AG09309 (cell line): Measurements from ENCODE around the gene BRPF1.

Experiments
- DNase-seq: peaks from one replicate; pipeline ENCODE4 v3.0.0-alpha.2; 2010; ENCODE audit warnings: low read depth
- H3K4me3 ChIP-seq: 2 replicates; pipeline ENCODE4 v1.5.1; 2011; ENCODE audit warnings: mild to moderate bottlenecking, low read depth, low read length, moderate library complexity; ENCODE audit not compliant: control insufficient read depth
- TF ChIP-seq, protein P1 (sequence below): IDR thresholded peaks from 2 replicates; pipeline ENCODE4 v1.5.1; 2011; ENCODE audit warnings: mild to moderate bottlenecking, low read depth, low read length, inconsistent platforms; ENCODE audit not compliant: insufficient read depth, control insufficient read depth; ENCODE audit errors: missing control alignments

BRPF1 gene

DNA sequence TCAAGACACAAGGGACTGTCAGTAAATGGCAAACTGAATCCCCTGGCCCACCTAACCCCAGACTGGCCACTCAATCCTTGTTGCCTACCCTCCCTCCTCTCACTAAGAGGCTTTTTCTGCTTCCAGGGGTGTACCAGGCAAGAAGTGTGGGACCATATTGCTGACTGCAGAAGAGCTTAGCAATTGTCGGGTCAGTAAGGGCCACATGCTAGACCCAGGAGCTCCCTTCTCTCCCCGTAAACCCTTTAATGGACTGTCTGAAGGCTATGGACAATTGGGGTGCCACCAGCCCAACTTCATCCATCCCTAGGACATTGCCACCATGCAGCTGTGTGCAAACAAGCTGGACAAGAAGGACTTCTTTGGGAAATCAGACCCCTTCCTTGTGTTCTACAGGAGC, 19.1 kb upstream of the BRPF1 start:
- TF ChIP-seq, protein P1, sequence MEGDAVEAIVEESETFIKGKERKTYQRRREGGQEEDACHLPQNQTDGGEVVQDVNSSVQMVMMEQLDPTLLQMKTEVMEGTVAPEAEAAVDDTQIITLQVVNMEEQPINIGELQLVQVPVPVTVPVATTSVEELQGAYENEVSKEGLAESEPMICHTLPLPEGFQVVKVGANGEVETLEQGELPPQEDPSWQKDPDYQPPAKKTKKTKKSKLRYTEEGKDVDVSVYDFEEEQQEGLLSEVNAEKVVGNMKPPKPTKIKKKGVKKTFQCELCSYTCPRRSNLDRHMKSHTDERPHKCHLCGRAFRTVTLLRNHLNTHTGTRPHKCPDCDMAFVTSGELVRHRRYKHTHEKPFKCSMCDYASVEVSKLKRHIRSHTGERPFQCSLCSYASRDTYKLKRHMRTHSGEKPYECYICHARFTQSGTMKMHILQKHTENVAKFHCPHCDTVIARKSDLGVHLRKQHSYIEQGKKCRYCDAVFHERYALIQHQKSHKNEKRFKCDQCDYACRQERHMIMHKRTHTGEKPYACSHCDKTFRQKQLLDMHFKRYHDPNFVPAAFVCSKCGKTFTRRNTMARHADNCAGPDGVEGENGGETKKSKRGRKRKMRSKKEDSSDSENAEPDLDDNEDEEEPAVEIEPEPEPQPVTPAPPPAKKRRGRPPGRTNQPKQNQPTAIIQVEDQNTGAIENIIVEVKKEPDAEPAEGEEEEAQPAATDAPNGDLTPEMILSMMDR: no peak
- DNase-seq: no peak
- H3K4me3 ChIP-seq: no peak overlapping the region

GRCh38 chr3:9713142-9713541, 18.4 kb upstream of the BRPF1 start:
- DNase-seq: no peak
- TF ChIP-seq, protein P1: no peak
- no peak overlapping the region for H3K4me3 ChIP-seq

GRCh38 chr3:9715136-9715535, 16.4 kb upstream of the BRPF1 start:
- no peak for DNase-seq
- TF ChIP-seq, protein P1: no peak
- H3K4me3 ChIP-seq: no peak overlapping the region

DNA sequence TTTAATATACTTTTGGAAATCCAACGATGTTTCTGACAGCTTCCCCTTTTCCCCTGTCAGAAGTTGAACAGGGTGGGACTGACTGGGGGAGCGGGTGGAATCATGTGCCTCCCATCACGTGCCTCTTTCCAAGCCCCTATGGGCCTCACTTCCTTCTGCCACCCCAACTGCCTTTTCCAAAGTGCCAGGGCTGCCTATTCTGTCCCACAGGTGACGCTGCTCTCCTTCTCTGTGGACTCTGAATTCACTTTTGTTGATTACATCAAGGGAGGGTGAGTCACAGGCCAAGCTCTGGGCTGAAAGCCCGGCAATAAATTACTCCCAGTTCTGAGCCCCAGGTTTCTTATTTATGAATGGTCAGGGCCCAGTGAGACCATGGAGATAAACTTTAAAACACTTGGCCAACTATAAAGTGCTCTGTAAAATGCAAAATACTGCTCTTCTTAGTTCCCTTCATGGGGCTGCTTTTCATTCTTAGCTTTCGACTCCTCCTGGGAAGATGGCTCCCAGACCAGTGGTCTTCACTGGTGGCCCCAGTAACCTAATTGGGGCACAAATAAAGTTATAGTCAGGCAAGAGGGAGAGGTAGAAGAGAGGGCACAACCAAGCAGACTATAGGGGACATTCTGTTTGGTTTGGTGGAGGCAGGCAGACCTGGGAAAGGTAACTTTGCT, 15.6 kb upstream of the BRPF1 start:
- peak; percentile 79 for DNase-seq
- H3K4me3 ChIP-seq: no peak overlapping the region
- TF ChIP-seq, protein P1: peak; percentile 98

DNA sequence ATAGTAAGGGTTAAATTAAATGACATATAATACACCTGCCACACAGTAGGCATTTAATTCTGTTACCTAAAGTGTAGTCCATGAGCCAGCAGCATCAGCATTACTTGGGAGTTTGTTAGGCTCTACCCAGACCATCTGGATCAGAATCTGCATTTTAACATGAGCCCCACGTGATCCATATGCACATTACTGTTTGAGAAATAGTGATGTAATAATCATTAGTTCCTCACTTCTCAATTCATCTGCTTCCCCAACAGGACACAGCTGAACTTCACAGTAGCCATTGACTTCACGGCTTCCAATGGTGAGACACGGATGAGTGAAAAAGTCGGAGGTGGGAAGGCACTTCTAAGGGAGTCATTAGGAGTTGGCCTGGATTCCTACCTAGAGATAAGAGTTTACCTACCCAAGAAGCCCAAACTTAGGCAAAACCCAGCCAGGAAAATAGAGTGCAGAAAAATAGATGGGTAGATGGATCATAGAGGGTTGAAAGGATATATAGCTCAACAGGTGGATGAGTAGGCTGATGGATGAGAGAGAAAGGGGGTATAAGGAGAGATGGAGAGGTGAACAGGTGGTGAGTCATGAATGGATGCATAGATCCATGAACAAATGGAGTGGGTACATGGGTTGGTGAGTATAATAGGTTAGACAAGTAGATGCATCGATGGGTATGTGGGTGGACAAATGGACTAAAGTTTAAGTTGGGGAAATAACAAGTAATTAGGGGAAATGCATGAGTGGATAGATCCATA, 14.6 kb upstream of the BRPF1 start:
- no peak for DNase-seq
- H3K4me3 ChIP-seq: no peak overlapping the region
- TF ChIP-seq, protein P1: no peak

GRCh38 chr3:9717563-9717962, 14.0 kb upstream of the BRPF1 start:
- no peak for DNase-seq
- TF ChIP-seq, protein P1: no peak
- no peak overlapping the region for H3K4me3 ChIP-seq

DNA sequence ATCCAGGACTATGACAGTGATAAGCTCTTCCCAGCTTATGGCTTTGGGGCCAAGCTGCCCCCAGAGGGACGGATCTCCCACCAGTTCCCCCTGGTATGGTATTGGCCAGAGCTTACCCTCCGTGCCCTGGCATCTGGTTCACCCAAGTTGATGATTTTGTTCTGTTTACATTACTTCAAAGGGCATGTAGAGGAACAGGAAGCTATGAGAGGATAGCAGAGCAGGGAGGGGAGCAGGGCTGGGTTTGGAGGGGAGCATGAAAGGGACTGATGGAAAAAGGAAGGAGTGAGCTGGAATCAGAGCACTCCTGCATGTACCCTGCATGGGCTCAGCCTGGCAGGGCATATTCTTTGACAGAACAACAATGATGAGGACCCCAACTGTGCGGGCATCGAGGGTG, 13.4 kb upstream of the BRPF1 start:
- no peak for DNase-seq
- H3K4me3 ChIP-seq: no peak overlapping the region
- TF ChIP-seq, protein P1: no peak
